PC-3 (cell line): ENCODE data around the gene MEG3. TPM values are rescaled to one million over a fixed set of nuclear protein-coding genes. Genes with fewer than 3 reads are reported as not detected.

Source experiments
- ATAC-seq: fragments of 200-7000 bp; cut with Tn5 transposase; 2 replicates; pipeline ENCODE4 v1.9.1; 2020; ENCODE audit warnings: mild to moderate bottlenecking, moderate library complexity
- BruUV-seq: library from RNA; stranded (reverse); fragments of 400-500 nt; replicated peaks from 2 replicates; lab custom pipeline; 2021; lab: Mats Ljungman, UMichigan
- CTCF ChIA-PET: fragments of 300-600 bp; sonication (Branson Sonifier 250); formaldehyde crosslinking; loops from one replicate; lab custom pipeline; 2022; ENCODE audit warnings: antibody characterized with exemption; lab: Charles Lee
- POLR2A ChIA-PET: fragments of 300-600 bp; sonication (Branson Sonifier 250); formaldehyde crosslinking; loops from one replicate; lab custom pipeline; 2022; ENCODE audit warnings: antibody characterized with exemption; ENCODE audit not compliant: unreplicated experiment; lab: Charles Lee
- DNase-seq: peaks from one replicate; pipeline ENCODE4 v3.0.0-alpha.2; 2015
- H2AFZ ChIP-seq: fragments of 300-600 bp; sonication (generic); 2 replicates; pipeline ENCODE4 v1.6.0; 2016; ENCODE audit warnings: antibody characterized with exemption, low read length
- H3F3A ChIP-seq: fragments of 300-600 bp; sonication (generic); one replicate; pipeline ENCODE4 v1.6.0; 2017; ENCODE audit warnings: antibody characterized with exemption, low read length, control low read depth, mild to moderate bottlenecking; ENCODE audit not compliant: unreplicated experiment
- H3K27ac ChIP-seq: fragments of 300-600 bp; sonication (generic); 2 replicates; pipeline ENCODE4 v1.5.1; 2016; ENCODE audit warnings: mild to moderate bottlenecking, low read length
- H3K27me3 ChIP-seq: fragments of 300-600 bp; sonication (generic); 2 replicates; pipeline ENCODE4 v1.6.1; 2016; ENCODE audit warnings: low read length, mixed read lengths
- H3K36me3 ChIP-seq: fragments of 300-600 bp; sonication (generic); 2 replicates; pipeline ENCODE4 v1.6.1; 2016; ENCODE audit warnings: low read depth, mixed run types, low read length, mixed read lengths
- H3K4me1 ChIP-seq: fragments of 300-600 bp; sonication (generic); 2 replicates; pipeline ENCODE4 v1.5.1; 2016; ENCODE audit warnings: low read length; ENCODE audit not compliant: insufficient read depth
- H3K4me2 ChIP-seq: fragments of 300-600 bp; sonication (generic); 2 replicates; pipeline ENCODE4 v1.6.0; 2016; ENCODE audit warnings: low read length
- H3K4me3 ChIP-seq: fragments of 300-600 bp; sonication (generic); 2 replicates; pipeline ENCODE4 v1.5.1; 2016; ENCODE audit warnings: mild to moderate bottlenecking, low read length, mixed read lengths
- H3K79me2 ChIP-seq: fragments of 300-600 bp; sonication (generic); 2 replicates; pipeline ENCODE4 v1.6.1; 2017; ENCODE audit warnings: low read length, mixed read lengths
- H3K9ac ChIP-seq: fragments of 300-600 bp; sonication (generic); 2 replicates; pipeline ENCODE4 v1.6.0; 2016; ENCODE audit warnings: mild to moderate bottlenecking, low read length
- H3K9me2 ChIP-seq: fragments of 300-600 bp; sonication (generic); replicated peaks from 2 replicates; pipeline ENCODE4 v1.6.1; 2016; ENCODE audit warnings: mixed run types, low read length, mixed read lengths
- H3K9me3 ChIP-seq: fragments of 300-600 bp; sonication (generic); 2 replicates; pipeline ENCODE4 v1.6.1; 2016; ENCODE audit warnings: low read length, mixed read lengths
- H4K20me1 ChIP-seq: fragments of 300-600 bp; sonication (generic); 2 replicates; pipeline ENCODE4 v1.6.1; 2016; ENCODE audit warnings: low read length, mixed read lengths
- EZH2 ChIP-seq: fragments of 300-600 bp; sonication (generic); IDR thresholded peaks from one replicate; pipeline ENCODE4 v1.6.1; 2017; ENCODE audit warnings: antibody characterized with exemption, mild to moderate bottlenecking, low read length; ENCODE audit not compliant: unreplicated experiment
- EZH2phosphoT487 ChIP-seq: fragments of 300-600 bp; sonication (generic); IDR thresholded peaks from 2 replicates; pipeline ENCODE4 v1.6.1; 2018; ENCODE audit warnings: mild to moderate bottlenecking, antibody characterized with exemption, low read length, borderline replicate concordance
- intact Hi-C: fragments of 100-400 bp; cut with micrococcal nuclease; formaldehyde crosslinking; loops from 2 replicates; pipeline ENCODE4 v1.9.0; 2023
- total RNA-seq: library from RNA; depleted of rRNA; stranded (reverse); fragments of >200 nt; gene quantifications from 2 replicates; pipeline ENCODE4 v1.2.3, GENCODE V29; 2014
- TF ChIP-seq, protein P1 (sequence below): fragments of 300-600 bp; sonication (generic); conservative IDR thresholded peaks from 2 replicates; pipeline ENCODE4 v1.5.1; 2017; ENCODE audit warnings: antibody characterized with exemption, low read depth, mild to moderate bottlenecking, low read length

Gene MEG3
- total RNA-seq, 1 experiment from 2014 or later = not detected

GRCh38 chr14:100879194-100879593 lies 53.3 kb downstream of the MEG3 start:
- no peak overlapping the region for H3K4me3 ChIP-seq
- H3K27me3 ChIP-seq = no peaks in the 10 kb centered on the region
- no peak for ATAC-seq
- no peak for TF ChIP-seq EZH2phosphoT487
- TF ChIP-seq, protein P1, sequence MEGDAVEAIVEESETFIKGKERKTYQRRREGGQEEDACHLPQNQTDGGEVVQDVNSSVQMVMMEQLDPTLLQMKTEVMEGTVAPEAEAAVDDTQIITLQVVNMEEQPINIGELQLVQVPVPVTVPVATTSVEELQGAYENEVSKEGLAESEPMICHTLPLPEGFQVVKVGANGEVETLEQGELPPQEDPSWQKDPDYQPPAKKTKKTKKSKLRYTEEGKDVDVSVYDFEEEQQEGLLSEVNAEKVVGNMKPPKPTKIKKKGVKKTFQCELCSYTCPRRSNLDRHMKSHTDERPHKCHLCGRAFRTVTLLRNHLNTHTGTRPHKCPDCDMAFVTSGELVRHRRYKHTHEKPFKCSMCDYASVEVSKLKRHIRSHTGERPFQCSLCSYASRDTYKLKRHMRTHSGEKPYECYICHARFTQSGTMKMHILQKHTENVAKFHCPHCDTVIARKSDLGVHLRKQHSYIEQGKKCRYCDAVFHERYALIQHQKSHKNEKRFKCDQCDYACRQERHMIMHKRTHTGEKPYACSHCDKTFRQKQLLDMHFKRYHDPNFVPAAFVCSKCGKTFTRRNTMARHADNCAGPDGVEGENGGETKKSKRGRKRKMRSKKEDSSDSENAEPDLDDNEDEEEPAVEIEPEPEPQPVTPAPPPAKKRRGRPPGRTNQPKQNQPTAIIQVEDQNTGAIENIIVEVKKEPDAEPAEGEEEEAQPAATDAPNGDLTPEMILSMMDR = no peak
- no peak for TF ChIP-seq EZH2
- ChIA-PET CTCF (no interaction called here), POLR2A (no interaction called here)
- H3K9me2 ChIP-seq = no peaks in the 10 kb centered on the region
- DNase-seq = no peak
- no peak overlapping the region for H3K4me2 ChIP-seq
- no peak overlapping the region for H2AFZ ChIP-seq
- no peaks in the 10 kb centered on the region for H3K4me1 ChIP-seq
- BruUV-seq = no TSS peak
- H3K36me3 ChIP-seq = no peaks in the 10 kb centered on the region
- H3F3A ChIP-seq = no peaks in the 10 kb centered on the region
- H3K9ac ChIP-seq = no peak overlapping the region
- no peak overlapping the region for H3K27ac ChIP-seq
- no peaks in the 10 kb centered on the region for H4K20me1 ChIP-seq
- H3K9me3 ChIP-seq = no peaks in the 10 kb centered on the region
- intact Hi-C loops = no loop called here
- no peaks in the 10 kb centered on the region for H3K79me2 ChIP-seq

DNA sequence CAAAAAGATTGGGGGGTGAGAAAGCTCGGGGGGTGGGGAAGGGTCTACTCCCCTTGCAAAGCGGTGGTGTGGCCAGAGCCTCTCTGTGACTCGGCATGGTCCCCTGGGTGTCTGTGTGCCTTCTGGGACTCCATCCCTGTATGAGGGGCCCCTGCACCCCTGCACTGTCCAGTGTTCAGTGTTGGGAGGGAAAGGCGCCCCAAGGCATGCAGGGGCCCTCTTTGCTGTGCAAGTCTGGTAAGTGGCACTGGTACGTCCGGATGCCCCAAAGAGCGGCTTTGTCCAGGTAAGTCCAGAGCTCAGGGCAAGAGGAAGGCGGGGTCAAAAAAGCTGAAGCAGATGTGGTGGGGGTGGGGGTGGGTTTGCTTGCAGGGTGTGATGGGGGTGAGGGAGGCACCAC lies 53.9 kb downstream of the MEG3 start:
- Histone ChIP-seq H3K9ac (no peak overlapping the region), H3K27ac (no peak overlapping the region), H4K20me1 (no peaks in the 10 kb centered on the region), H3K27me3 (no peaks in the 10 kb centered on the region), H2AFZ (no peak overlapping the region), H3K36me3 (no peaks in the 10 kb centered on the region), H3F3A (no peaks in the 10 kb centered on the region), H3K9me2 (no peaks in the 10 kb centered on the region), H3K9me3 (no peaks in the 10 kb centered on the region), H3K4me2 (no peak overlapping the region), H3K4me3 (no peak overlapping the region), H3K4me1 (no peaks in the 10 kb centered on the region), H3K79me2 (no peaks in the 10 kb centered on the region)
- ChIA-PET POLR2A (no interaction called here), CTCF (no interaction called here)
- intact Hi-C loops = no loop called here
- TF ChIP-seq, protein P1 = no peak
- no peak for TF ChIP-seq EZH2
- TF ChIP-seq EZH2phosphoT487 = no peak
- DNase-seq = no peak
- no peak for ATAC-seq
- no TSS peak for BruUV-seq

DNA sequence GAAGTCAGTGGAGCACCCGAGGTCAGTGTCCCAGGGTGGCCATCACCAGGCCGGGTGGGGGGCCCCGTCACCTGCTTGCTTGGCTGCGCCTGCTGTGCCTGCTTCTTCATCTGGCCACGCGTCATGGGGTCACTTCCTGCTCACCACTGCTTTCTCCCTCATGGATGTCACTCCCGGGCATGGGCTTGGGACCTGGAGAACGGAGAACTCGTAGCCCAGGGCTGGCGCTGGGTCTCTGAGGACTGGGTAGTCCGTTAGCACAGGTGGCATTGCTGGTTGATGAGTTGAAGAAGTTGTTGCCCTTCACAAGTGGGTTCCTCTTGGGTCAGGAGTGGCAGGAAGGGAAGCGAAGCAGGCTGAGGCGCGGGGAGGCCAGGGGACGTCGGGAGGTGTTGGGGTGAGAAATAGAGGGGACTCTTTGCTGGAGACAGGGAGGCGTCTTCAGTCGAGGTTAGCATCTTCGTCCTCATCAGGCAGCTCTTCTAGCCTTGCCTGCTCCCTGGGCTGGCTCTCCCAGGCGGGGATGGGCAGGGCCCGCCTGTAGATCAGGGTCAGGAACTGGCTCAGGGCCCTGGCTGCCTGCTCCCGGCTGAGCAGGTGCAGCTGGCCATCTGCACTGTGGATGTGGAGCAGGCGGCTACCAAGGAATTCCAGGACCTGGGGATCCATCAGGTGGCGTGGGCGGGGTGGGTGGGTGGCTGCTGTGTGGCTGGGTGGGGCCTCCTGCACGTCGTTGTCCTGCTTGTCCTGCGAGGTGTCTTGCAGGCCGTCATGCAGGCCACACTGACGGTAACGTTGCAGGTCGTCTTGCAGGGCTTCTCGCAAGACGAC lies 54.6 kb downstream of the MEG3 start:
- H3K9ac ChIP-seq = no peak overlapping the region
- intact Hi-C loops = no loop called here
- no peak overlapping the region for H3K4me3 ChIP-seq
- no peaks in the 10 kb centered on the region for H3K9me3 ChIP-seq
- ChIA-PET POLR2A (no interaction called here), CTCF (no interaction called here)
- no peaks in the 10 kb centered on the region for H3F3A ChIP-seq
- H3K27me3 ChIP-seq = no peaks in the 10 kb centered on the region
- no peaks in the 10 kb centered on the region for H3K9me2 ChIP-seq
- BruUV-seq = no TSS peak
- H3K4me2 ChIP-seq = no peak overlapping the region
- no peaks in the 10 kb centered on the region for H3K79me2 ChIP-seq
- no peaks in the 10 kb centered on the region for H4K20me1 ChIP-seq
- H3K4me1 ChIP-seq = no peaks in the 10 kb centered on the region
- no peaks in the 10 kb centered on the region for H3K36me3 ChIP-seq
- no peak overlapping the region for H3K27ac ChIP-seq
- DNase-seq (no peak), ATAC-seq (no peak)
- H2AFZ ChIP-seq = no peak overlapping the region
- TF ChIP-seq, protein P1 = no peak
- TF ChIP-seq EZH2 = no peak
- TF ChIP-seq EZH2phosphoT487 = no peak
